SKM-1 treated with dmso at 0.1 percent for 144 hours (cell line): ENCODE results near the gene KRTAP4-5.
A peak's percentile ranks its signal among the peaks of the same experiment; 100 is the strongest.
"Not testable (repeated sequence)": the region's sequence is repeated elsewhere in the genome, so short reads cannot be mapped to it uniquely, and the experiment has no call there.

Experiments used
- DNase-seq: peaks from one replicate; lab custom pipeline; 2025; ENCODE audit not compliant: unreplicated experiment; lab: John Stamatoyannopoulos, UW

KRTAP4-5 gene

DNA sequence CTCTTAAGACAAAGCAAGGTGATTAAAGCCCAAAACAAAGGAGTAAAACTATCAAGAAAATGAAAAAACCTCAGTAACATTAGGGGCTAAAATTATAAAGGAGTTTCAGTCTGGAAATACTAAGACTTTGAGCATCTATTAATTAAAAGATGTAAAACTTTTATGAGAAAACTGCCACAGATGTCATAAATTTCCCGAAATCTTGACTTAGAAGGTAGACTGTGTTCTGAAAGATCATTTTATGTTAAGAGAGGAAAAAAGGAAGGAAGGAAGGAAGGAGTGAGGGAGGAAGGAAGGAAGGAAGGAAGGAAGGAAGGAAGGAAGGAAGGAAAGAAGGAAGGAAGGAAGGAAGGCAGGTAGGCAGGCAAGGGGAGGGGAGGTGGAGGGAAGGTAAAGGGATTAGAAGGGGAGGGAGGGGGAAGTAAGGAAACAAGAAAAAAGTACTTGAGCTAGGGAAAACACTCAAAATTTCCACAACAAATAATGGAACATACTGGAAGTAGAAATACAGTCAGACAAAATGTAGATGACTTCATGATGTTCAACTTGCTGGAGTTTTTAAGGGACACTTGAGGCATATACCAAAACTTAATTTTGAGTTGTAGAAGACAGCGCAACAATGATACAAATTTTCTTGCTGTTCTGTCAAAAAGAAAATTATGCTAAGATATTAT, 2.0 kb downstream of the KRTAP4-5 start:
- no peak for DNase-seq

GRCh38 chr17:41145261-41145660, 4.4 kb downstream of the KRTAP4-5 start:
- no peak for DNase-seq

DNA sequence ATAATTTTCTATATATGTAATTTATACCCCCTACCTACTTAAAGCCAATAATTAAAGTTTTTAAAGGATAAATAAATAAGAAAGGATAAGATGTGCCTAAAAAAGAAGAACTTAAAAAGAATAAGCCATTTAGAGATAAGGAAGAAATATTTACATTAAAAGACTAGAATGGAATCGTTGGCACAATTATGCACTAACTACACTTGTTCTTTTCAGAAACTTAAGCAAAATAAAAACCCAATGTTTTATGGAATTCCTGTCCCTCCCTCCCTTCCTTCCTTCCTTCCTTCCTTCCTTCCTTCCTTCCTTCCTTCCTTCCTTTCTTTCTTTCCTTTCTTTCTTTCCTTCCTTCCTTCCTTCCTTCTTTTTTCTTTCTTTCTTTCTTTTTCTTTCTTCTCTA, 4.8 kb downstream of the KRTAP4-5 start:
- DNase-seq = no peak

- no peak for DNase-seq
Observed at GRCh38 chr17:41141361-41141760, 8.3 kb downstream of the KRTAP4-5 start.

DNA sequence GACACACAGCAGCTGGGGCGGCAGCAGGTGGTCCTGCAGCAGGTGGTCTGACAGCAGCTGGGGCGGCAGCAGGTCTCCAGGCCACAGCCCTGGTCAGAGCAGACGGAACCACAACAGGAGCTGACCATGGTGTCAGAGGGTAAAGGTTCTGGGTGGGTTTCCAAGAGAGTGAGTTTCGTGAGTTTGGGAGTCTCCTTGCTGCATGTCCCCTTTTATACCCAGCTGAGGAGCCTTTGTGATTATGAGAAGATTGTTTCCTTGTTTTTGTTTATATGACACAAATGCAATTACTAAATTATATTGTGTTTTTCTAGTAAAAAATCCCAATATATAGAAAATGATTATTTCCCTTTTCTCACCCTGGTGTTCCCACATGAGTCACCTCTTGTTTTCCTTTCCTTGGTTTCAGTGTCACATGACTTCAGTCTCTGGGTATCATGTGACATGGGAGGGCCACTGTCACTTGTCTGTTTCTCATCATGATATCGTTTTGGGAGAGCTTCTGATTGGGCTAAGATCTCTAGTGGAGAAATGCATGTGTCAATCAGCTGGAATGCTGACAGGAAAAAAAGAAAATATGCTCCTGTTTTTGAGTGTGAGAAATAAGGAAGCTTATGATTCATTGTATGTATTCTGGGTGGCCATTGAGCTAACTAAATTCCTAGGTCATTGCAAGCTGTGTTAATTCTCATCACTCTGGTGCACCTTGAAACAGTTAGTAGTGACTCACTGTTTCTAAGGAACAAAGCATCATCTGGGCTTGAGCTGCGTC, 9.1 kb downstream of the KRTAP4-5 start, which contains the start of gene KRTAP4-6:
Gene KRTAP4-6 (minus strand): TSS at position 185 of the 772 bp plus-strand sequence. CDS start 57 bp downstream, at position 128.
- no peak for DNase-seq

DNA sequence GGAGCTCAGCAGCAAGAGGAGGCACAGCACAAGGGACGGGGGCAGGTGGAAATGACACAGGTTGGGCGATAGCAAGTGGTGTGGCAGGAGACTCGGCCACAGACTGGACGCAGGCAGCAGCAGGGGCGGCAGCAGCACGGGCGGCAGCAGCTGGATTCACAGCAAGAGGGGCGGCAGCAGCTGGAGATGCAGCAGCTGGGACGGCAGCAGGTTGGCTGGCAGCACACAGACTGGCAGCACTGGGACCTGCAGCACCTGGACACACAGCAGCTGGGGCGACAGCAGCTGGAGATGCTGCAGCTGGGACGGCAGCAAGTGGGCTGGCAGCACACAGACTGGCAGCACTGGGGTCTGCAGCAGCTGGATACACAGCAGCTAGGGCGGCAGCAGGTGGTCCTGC, 9.8 kb downstream of the KRTAP4-5 start:
- not testable (repeated sequence) for DNase-seq

GRCh38 chr17:41133880-41134735, 15.5 kb downstream of the KRTAP4-5 start:
- no peak for DNase-seq

DNA sequence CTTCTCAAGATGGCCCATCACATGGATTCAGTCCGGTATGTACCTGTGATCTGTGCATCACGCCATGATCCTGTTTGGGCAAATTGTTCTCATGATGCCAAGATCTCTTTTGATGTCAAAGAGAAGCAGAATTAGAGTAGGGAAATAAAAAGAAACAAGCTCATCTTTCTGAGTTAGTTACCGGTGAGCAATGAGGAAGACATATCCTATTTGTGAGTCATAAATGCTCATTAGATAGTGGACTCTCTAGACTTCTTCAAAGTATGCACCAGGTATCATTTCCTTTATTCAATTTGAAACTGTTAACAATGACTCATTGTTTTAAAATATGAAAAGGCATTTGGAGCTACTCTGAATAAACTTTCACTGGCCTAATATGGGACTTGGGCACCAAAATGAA, 17.6 kb downstream of the KRTAP4-5 start:
- DNase-seq = no peak

GRCh38 chr17:41127371-41127770, 22.3 kb downstream of the KRTAP4-5 start:
- no peak for DNase-seq

- DNase-seq = no peak
Observed at GRCh38 chr17:41126412-41126811, 23.2 kb downstream of the KRTAP4-5 start.

DNA sequence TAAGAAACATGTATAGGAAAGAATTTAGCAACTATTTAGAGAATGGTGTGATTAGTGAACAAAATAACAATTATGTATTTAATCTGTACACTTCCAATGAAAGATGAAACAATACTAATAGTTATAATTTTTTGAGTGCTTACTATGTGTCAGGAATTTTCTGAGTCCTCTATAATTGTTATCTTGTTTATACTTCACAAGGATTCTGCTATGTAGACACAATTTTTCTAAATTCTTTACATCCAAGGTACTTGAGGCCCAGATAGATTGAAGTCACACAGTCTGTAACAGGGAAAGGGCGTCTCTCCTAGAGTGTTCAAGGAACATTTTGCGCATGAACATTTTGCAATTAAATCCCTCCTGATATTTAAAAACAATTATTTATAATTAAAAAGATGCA, 24.6 kb downstream of the KRTAP4-5 start:
- no peak for DNase-seq

- not testable (repeated sequence) for DNase-seq
Observed at GRCh38 chr17:41123991-41124371, 25.6 kb downstream of the KRTAP4-5 start, which contains the start of gene KRTAP4-12. TSS of gene KRTAP4-12 (minus strand) at chr17:41124182. CDS start at chr17:41124122, 60 bp downstream.

- not testable (repeated sequence) for DNase-seq
Observed at GRCh38 chr17:41123292-41123990, 26.2 kb downstream of the KRTAP4-5 start.

DNA sequence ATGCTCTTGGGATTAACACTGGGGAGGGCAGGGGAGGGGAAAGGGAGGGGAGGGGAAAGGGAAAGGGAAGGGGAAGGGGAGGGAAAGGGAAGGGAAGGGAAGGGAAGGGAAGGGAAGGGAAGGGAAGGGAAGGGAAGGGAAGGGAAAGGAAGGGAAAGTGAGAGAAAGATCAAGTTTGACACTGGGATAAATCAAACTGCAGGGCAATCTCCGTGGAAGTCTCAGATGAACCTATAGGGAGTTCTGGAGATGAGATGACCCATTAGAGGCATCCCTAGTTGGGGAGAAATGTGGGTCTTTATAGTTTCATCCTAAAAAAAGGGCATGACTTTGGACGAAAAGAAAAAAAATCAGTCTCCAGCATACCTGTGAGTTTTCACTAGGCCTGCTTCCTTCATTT, 27.9 kb downstream of the KRTAP4-5 start:
- no peak for DNase-seq

DNA sequence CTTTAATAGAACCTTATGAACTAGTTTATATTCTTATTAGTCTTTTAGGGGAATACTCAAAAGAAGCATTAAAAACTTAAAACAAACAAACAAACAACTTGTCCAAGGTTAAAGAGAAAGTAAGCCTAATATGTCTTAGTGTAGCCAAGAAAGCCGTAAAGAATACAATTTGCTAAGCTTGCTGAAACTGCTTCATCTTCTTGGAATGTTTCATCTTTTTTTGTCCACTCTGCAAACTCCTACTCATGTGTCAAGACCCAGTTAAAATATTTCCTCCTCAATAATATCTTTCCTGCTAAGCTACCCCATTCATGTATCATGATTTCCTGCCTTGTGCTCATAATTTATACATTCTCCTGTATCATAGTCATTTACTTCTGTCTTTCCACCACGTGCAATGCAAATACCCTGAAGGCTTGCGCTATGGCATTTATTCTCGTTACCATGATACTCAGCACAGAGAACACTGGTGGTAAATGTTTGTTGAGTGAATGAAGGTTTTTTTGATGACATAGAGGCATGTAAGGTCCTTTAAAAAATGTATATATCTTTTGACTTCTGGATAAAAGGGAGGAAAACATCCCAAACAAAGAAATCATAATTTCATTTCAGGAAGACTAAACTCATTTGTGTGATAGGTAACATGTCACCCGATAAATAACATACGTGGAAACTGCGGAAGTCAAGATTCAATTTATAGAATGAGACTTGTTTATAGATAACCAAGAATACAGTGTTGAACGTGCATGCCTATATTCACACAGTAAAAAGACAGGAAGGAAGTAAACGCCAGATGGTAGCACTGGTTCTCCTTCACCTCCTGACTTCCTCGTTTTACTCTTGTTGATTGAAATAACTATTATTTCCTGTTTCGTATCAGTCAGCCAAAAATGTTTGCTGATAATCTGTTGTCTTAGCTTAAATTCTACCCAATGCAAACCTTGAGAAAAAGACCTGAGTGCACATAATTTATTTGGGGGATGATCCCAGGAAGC, 29.6 kb downstream of the KRTAP4-5 start:
- peak; percentile 21 for DNase-seq

- no peak for DNase-seq
Observed at GRCh38 chr17:41118721-41119120, 30.9 kb downstream of the KRTAP4-5 start.

DNA sequence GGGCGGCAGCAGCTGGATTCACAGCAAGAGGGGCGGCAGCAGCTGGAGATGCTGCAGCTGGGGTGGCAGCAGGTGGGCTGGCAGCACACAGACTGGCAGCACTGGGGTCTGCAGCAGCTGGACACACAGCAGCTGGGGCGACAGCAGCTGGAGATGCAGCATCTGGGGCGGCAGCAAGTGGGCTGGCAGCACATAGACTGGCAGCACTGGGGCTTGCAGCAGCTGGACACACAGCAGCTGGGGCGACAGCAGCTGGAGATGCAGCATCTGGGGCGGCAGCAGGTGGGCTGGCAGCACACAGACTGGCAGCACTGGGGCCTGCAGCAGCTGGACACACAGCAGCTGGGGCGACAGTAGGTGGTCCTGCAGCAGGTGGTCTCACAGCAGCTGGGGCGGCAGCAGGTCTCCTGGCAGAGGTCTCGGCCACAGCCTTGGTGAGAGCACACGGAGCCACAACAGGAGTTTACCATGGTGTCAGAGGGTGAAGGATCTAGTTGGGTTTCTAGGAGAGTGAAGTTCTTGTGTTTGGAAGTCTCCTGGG, 31.7 kb downstream of the KRTAP4-5 start, which contains the start of gene KRTAP4-11:
Gene KRTAP4-11 (minus strand): TSS at position 528 of the 541 bp plus-strand sequence. CDS start 58 bp downstream, at position 470.
- DNase-seq = not testable (repeated sequence)

DNA sequence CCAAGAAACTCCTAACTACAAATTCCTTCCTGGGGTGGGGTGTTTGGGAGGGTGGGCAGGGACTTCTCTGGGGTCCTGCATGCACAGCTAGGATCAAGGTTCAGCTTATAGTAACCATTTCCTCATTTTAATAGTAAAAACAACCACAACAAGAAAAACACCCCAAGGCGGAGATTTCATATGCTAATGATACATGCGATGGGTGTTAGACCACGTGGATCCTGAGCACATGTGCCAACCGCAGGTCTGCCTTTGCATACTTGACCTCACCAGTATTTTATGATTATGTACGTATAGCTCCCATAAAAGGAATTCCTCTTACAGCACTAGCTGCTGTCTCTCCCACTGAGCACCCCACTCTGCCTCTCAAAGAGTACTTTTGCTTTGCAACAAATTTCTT, 33.3 kb downstream of the KRTAP4-5 start:
- DNase-seq = no peak
